Transverse colon (tissue), 3 donors: ENCODE results near the gene SLC11A1.

Experiments used
- EP300 ChIP-seq: sonication (generic); formaldehyde crosslinking; IDR thresholded peaks from one replicate; pipeline ENCODE4 v1.6.1; 2017; ENCODE audit warnings: antibody characterized with exemption, low read depth
- TF ChIP-seq, protein P1 (sequence below), 5 experiments: fragments of 200-600 bp in 3 of 5; fragments of 450-650 bp in 2 of 5; sonication (generic) in 3 of 5; IDR thresholded peaks; 1 replicate in 2 of 5; 2 replicates in 3 of 5; pipeline ENCODE4 v1.5.1; 2016 to 2017; ENCODE audit warnings: antibody characterized with exemption in 5 of 5, inconsistent platforms in 3 of 5, mild to moderate bottlenecking in 2 of 5, moderate library complexity in 1 of 5

DNA sequence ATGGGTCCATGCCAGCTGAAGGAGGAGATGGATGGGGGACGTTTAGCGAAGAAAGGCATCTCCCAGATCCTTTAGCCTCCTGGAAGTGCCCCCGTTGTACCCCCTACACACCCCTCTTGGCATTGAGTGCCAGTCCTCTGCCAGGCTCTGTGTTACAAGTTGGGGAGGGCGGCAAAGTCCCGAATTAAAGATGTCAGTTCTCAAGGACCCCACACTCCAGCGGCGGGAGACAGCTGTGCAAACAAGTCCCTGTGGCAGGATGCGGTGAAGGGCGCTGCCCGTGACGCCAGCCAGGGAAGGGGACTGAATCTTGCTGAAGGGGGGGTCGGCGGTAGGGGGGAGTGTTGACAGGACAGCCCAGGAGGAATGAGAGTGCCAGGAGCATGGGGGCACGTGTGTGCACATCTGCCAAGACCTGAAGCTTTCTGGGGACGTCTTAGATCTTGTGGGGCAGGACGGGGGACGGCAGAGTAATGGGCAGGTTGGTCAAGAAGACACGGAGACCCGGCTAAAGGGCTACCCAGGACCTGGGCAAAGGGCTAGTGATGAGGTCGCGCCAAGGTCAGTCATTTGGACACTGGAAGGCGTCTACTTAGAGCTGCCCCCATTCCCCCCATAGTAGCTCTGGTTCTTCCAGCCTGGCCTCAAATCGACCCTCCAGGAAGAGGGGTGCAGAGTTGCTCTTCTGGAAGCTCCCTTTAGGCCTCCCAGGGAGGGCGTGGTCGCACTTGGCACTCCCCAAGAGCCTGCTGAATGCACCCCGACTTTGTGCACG, 14.8 kb downstream of the SLC11A1 start:
- no peak for TF ChIP-seq EP300
- TF ChIP-seq, protein P1, sequence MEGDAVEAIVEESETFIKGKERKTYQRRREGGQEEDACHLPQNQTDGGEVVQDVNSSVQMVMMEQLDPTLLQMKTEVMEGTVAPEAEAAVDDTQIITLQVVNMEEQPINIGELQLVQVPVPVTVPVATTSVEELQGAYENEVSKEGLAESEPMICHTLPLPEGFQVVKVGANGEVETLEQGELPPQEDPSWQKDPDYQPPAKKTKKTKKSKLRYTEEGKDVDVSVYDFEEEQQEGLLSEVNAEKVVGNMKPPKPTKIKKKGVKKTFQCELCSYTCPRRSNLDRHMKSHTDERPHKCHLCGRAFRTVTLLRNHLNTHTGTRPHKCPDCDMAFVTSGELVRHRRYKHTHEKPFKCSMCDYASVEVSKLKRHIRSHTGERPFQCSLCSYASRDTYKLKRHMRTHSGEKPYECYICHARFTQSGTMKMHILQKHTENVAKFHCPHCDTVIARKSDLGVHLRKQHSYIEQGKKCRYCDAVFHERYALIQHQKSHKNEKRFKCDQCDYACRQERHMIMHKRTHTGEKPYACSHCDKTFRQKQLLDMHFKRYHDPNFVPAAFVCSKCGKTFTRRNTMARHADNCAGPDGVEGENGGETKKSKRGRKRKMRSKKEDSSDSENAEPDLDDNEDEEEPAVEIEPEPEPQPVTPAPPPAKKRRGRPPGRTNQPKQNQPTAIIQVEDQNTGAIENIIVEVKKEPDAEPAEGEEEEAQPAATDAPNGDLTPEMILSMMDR (IDR thresholded peaks at IDR 0.05), result no peak
